CD4-positive, CD25-positive, alpha-beta regulatory T cell (primary cell): ENCODE data around the gene HSP90B1. TPM values are rescaled to one million over a fixed set of nuclear protein-coding genes. Genes with fewer than 3 reads are reported as not detected.
A peak's percentile ranks its signal among the peaks of the same experiment; 100 is the strongest.

Source experiments
- ATAC-seq, 2 donors: fragments of 150-1000 bp; cut with Tn5 transposase; one replicate each; pipeline ENCODE4 v1.10.0; 2021; ENCODE audit warnings: low read depth in 2 of 2, moderate number of reproducible peaks in 2 of 2, moderate library complexity in 1 of 2
- DNase-seq, 3 donors: peaks; one replicate each; pipeline versions ENCODE4 v3.0.0 to v3.0.0-alpha.2; 2012 to 2022; ENCODE audit warnings: mixed read lengths in 1 of 3
- H3K27ac ChIP-seq: one replicate; pipeline ENCODE4 v1.7.0; 2013; ENCODE audit warnings: mild to moderate bottlenecking, low read length; ENCODE audit not compliant: insufficient read depth, poor library complexity, severe bottlenecking
- H3K27me3 ChIP-seq: one replicate; pipeline ENCODE4 v1.7.0; 2013; ENCODE audit warnings: low read length; ENCODE audit not compliant: control insufficient read depth, insufficient read depth
- H3K36me3 ChIP-seq: one replicate; pipeline ENCODE4 v1.7.0; 2013; ENCODE audit warnings: mild to moderate bottlenecking, low read length, moderate library complexity; ENCODE audit not compliant: control insufficient read depth, insufficient read depth
- H3K4me1 ChIP-seq: 2 replicates; pipeline ENCODE4 v1.7.0; 2013; ENCODE audit warnings: mild to moderate bottlenecking, low read length; ENCODE audit not compliant: insufficient read depth, control insufficient read depth, poor library complexity, severe bottlenecking
- H3K4me3 ChIP-seq: one replicate; pipeline ENCODE4 v1.7.0; 2013; ENCODE audit warnings: low read depth, mild to moderate bottlenecking, low read length, moderate library complexity
- H3K9me3 ChIP-seq, 2 experiments: 1 replicate in 1 of 2; 2 replicates in 1 of 2; pipeline ENCODE4 v1.7.0; 2013; ENCODE audit warnings: low read length in 2 of 2, mild to moderate bottlenecking in 1 of 2, moderate library complexity in 1 of 2; ENCODE audit not compliant: control insufficient read depth in 2 of 2
- H3K27ac Mint-ChIP-seq, 3 donors: one replicate each; pipeline ENCODE4 v1.8.0; 2020 to 2022; ENCODE audit warnings: mild to moderate bottlenecking in 3 of 3, mixed read lengths in 3 of 3, moderate library complexity in 2 of 3
- H3K27me3 Mint-ChIP-seq: one replicate; pipeline ENCODE4 v1.8.0; 2022; ENCODE audit warnings: mild to moderate bottlenecking, mixed read lengths
- H3K36me3 Mint-ChIP-seq: one replicate; pipeline ENCODE4 v1.8.0; 2020; ENCODE audit warnings: mixed read lengths
- H3K4me1 Mint-ChIP-seq, 4 donors: one replicate each; pipeline ENCODE4 v1.8.0; 2020 to 2022; ENCODE audit warnings: mixed read lengths in 4 of 4, mild to moderate bottlenecking in 1 of 4
- H3K4me3 Mint-ChIP-seq, 4 donors: one replicate each; pipeline ENCODE4 v1.8.0; 2020 to 2022; ENCODE audit warnings: mild to moderate bottlenecking in 4 of 4, mixed read lengths in 4 of 4, moderate library complexity in 3 of 4
- H3K9me3 Mint-ChIP-seq, 7 donors: one replicate each; pipeline ENCODE4 v1.8.0; 2020 to 2022; ENCODE audit warnings: mixed read lengths in 7 of 7, mild to moderate bottlenecking in 3 of 7, moderate library complexity in 2 of 7
- polyA plus RNA-seq, 4 donors: library from polyadenylated mRNA; unstranded; fragments of 300-500 nt; fragmentation: Illumina TruSeq; gene quantifications; one replicate each; pipeline ENCODE4 v1.2.3, GENCODE V29; 2021
- total RNA-seq: library from RNA; stranded (reverse); gene quantifications from one replicate; pipeline ENCODE4 v1.2.3, GENCODE V29; 2022

Gene HSP90B1
- total and polyA plus RNA-seq, 5 donors from 2014 or later: 119 to 254 (median 146) TPM

GRCh38 chr12:103930787-103931735 is 851 bp downstream of the HSP90B1 start:
- ATAC-seq (no peak), DNase-seq (peak; percentile 3 to 43 (median 16))
- Histone ChIP-seq H3K4me1 (peaks cover 65% of the 10 kb centered on the region), H3K27ac (peak overlapping the region; percentile 94), H3K4me3 (peak overlapping the region; percentile 93), H3K36me3 (peaks cover 29% of the 10 kb centered on the region), H3K9me3 (no peaks in the 10 kb centered on the region), H3K27me3 (no peaks in the 10 kb centered on the region)
- peak overlapping the region; percentile 89 to 98 (median 92) for H3K4me3 Mint-ChIP-seq
- H3K36me3 Mint-ChIP-seq: peaks cover 22% of the 10 kb centered on the region
- H3K27ac Mint-ChIP-seq: peak overlapping the region; percentile 100
- H3K27me3 Mint-ChIP-seq: peaks cover 4% of the 10 kb centered on the region
- peaks cover 27 to 72% (median 44%) of the 10 kb centered on the region in 4 donors for H3K4me1 Mint-ChIP-seq
- peaks cover 0 to 3% (median 0%) of the 10 kb centered on the region in 7 donors for H3K9me3 Mint-ChIP-seq

DNA sequence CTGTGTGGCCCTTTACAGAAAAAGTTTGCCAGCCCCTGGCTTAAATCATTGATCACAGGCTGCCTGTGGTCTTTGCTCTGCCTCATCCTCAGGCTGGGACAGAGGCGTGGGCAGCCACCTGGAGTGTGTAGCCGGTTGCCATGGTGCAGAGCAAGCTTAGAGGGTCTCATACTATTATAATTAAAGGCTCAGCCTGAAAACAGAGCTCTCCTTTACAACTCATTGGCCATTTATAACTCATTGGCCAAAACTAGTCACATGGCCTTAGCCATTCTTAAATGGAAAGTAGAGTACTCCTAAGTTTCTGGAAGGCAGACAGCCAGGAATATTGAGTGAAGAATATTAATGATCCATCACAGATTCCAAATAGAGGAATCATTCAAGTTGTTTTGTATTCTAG is 3.0 kb downstream of the HSP90B1 start:
- Histone ChIP-seq H3K4me3 (peak overlapping the region; percentile 93), H3K9me3 (no peaks in the 10 kb centered on the region), H3K27ac (peak overlapping the region; percentile 28), H3K27me3 (no peaks in the 10 kb centered on the region), H3K36me3 (peaks cover 49% of the 10 kb centered on the region), H3K4me1 (peaks cover 64% of the 10 kb centered on the region)
- no peak for DNase-seq
- Mint-ChIP-seq H3K27me3 (peaks cover 4% of the 10 kb centered on the region), H3K9me3 (peaks cover 0 to 3% (median 0%) of the 10 kb centered on the region in 7 donors), H3K27ac (peak overlapping the region in 1 of 3 donors; percentile 14), H3K36me3 (peaks cover 25% of the 10 kb centered on the region), H3K4me1 (peaks cover 25 to 67% (median 41%) of the 10 kb centered on the region in 4 donors), H3K4me3 (peak overlapping the region in 2 of 4 donors; percentile 96 to 98)
- no peak for ATAC-seq

GRCh38 chr12:103936679-103937078 is 6.5 kb downstream of the HSP90B1 start:
- Histone ChIP-seq H3K4me3 (no peak overlapping the region), H3K36me3 (peaks cover 83% of the 10 kb centered on the region), H3K27me3 (no peaks in the 10 kb centered on the region), H3K9me3 (no peaks in the 10 kb centered on the region), H3K4me1 (peaks cover 41% of the 10 kb centered on the region), H3K27ac (no peak overlapping the region)
- ATAC-seq (no peak), DNase-seq (no peak)
- Mint-ChIP-seq H3K4me1 (peaks cover 25 to 52% (median 38%) of the 10 kb centered on the region in 4 donors), H3K27me3 (no peaks in the 10 kb centered on the region), H3K27ac (peak overlapping the region in 1 of 3 donors; percentile 59), H3K36me3 (peaks cover 51% of the 10 kb centered on the region), H3K4me3 (no peak overlapping the region), H3K9me3 (no peaks in the 10 kb centered on the region)

- Mint-ChIP-seq H3K9me3 (peaks cover 0 to 1% (median 0%) of the 10 kb centered on the region in 7 donors), H3K4me3 (no peak overlapping the region), H3K36me3 (peaks cover 64% of the 10 kb centered on the region), H3K4me1 (peaks cover 8 to 18% (median 16%) of the 10 kb centered on the region in 4 donors), H3K27ac (no peak overlapping the region), H3K27me3 (no peaks in the 10 kb centered on the region)
- ATAC-seq (no peak), DNase-seq (no peak)
- Histone ChIP-seq H3K36me3 (peaks cover 96% of the 10 kb centered on the region), H3K27me3 (no peaks in the 10 kb centered on the region), H3K27ac (no peak overlapping the region), H3K4me3 (no peak overlapping the region), H3K9me3 (no peaks in the 10 kb centered on the region), H3K4me1 (no peaks in the 10 kb centered on the region)
Observed at GRCh38 chr12:103944964-103945363, 14.8 kb downstream of the HSP90B1 start.

- H3K36me3 Mint-ChIP-seq: peaks cover 56% of the 10 kb centered on the region
- DNase-seq (no peak), ATAC-seq (peak in 1 of 2 donors; percentile 15)
- H3K4me1 Mint-ChIP-seq: peaks cover 10 to 20% (median 15%) of the 10 kb centered on the region in 4 donors
- Histone ChIP-seq H3K27ac (no peak overlapping the region), H3K27me3 (no peaks in the 10 kb centered on the region), H3K36me3 (peaks cover 95% of the 10 kb centered on the region), H3K9me3 (no peaks in the 10 kb centered on the region), H3K4me1 (no peaks in the 10 kb centered on the region), H3K4me3 (no peak overlapping the region)
- H3K27ac Mint-ChIP-seq: peak overlapping the region in 1 of 3 donors; percentile 25
- H3K27me3 Mint-ChIP-seq: no peaks in the 10 kb centered on the region
- H3K9me3 Mint-ChIP-seq: peaks cover 0 to under 1% (median 0%) of the 10 kb centered on the region in 7 donors
- H3K4me3 Mint-ChIP-seq: no peak overlapping the region
Observed at GRCh38 chr12:103947871-103948555, 17.8 kb downstream of the HSP90B1 start.

DNA sequence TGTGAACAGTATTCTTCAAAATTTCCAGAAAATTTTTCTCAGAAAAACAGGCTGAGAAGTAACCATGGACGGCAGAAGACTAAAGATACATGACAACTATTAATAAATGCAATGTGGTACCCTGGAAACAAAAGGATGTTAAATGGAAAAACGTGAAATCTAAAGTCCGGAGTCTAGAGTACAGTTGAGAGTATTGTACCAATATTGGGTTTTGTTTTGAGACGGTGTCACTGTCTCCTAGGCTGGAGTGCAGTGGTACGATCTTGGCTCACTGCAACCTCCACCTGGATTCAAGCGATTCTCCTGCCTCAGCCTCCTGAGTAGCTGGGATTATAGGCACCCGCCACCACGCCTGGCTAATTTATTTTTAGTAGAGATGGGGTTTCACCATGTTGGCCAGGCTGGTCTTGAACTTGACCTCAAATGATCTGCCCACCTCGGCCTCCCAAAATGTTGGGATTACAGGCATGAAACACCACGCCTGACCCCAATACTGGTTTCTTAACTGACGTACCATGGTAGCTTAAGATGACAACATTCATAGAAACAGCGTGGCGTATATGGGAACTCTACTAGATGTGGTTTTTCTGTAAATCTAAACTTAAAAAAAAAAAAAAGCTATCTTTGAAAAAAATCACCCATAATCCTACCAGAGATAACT is 18.7 kb downstream of the HSP90B1 start:
- H3K4me3 Mint-ChIP-seq: no peak overlapping the region
- H3K27ac ChIP-seq: no peak overlapping the region
- no peak overlapping the region for H3K4me3 ChIP-seq
- no peaks in the 10 kb centered on the region for H3K27me3 Mint-ChIP-seq
- peaks cover 95% of the 10 kb centered on the region for H3K36me3 ChIP-seq
- H3K4me1 Mint-ChIP-seq: peaks cover 10 to 20% (median 16%) of the 10 kb centered on the region in 4 donors
- H3K27me3 ChIP-seq: no peaks in the 10 kb centered on the region
- DNase-seq (peak in 1 of 3 donors; percentile 29), ATAC-seq (peak; percentile 44 to 55)
- no peaks in the 10 kb centered on the region for H3K9me3 Mint-ChIP-seq
- no peaks in the 10 kb centered on the region for H3K4me1 ChIP-seq
- peak overlapping the region; percentile 25 to 75 (median 63) for H3K27ac Mint-ChIP-seq
- H3K9me3 ChIP-seq: no peaks in the 10 kb centered on the region
- H3K36me3 Mint-ChIP-seq: peaks cover 55% of the 10 kb centered on the region

- peak overlapping the region in 1 of 3 donors; percentile 57 for H3K27ac Mint-ChIP-seq
- H3K36me3 ChIP-seq: peaks cover 66% of the 10 kb centered on the region
- no peak for DNase-seq
- no peak overlapping the region for H3K27ac ChIP-seq
- peaks cover 41% of the 10 kb centered on the region for H3K36me3 Mint-ChIP-seq
- H3K27me3 Mint-ChIP-seq: no peaks in the 10 kb centered on the region
- H3K4me3 ChIP-seq: no peak overlapping the region
- H3K27me3 ChIP-seq: no peaks in the 10 kb centered on the region
- ATAC-seq: no peak
- H3K9me3 ChIP-seq: no peaks in the 10 kb centered on the region
- peaks cover 30 to 43% (median 36%) of the 10 kb centered on the region in 4 donors for H3K4me1 Mint-ChIP-seq
- no peaks in the 10 kb centered on the region for H3K9me3 Mint-ChIP-seq
- H3K4me3 Mint-ChIP-seq: peak overlapping the region in 2 of 4 donors; percentile 8 to 48
- H3K4me1 ChIP-seq: peaks cover 22% of the 10 kb centered on the region
Observed at GRCh38 chr12:103952497-103952896, 22.3 kb downstream of the HSP90B1 start.
